ENCODE results near the gene UTP4. TPM values are rescaled to one million over a fixed set of nuclear protein-coding genes. Genes with fewer than 3 reads are reported as not detected.
A peak's percentile ranks its signal among the peaks of the same experiment; 100 is the strongest.
"Not testable (repeated sequence)": the region's sequence is repeated elsewhere in the genome, so short reads cannot be mapped to it uniquely, and the experiment has no call there.

Gene UTP4
- total RNA-seq, 2 donors from 2014 or later: 19.2 to 32.9 TPM

DNA sequence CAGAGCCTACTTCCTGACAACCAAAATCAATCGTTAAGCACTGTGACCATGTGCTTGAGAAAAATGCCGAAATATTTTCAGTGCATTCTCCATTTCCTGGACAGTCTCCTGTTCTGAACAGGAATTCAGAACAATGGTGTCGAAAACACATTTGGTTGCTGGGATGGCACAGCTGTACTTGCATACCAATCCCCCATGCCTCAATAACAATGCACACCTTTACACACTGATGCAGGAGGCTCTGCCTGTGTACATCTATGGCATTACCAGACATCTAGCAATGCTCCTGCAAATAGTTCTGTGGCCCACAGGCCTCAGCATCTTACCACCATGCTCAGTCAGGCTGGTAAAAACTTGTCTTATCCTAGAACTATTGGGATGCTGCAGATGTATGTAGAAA lies 6.2 kb upstream of the UTP4 start:
- Histone ChIP-seq H3K4me1 (peaks cover 3% of the 10 kb centered on the region), H3K27me3 (no peaks in the 10 kb centered on the region), H3K27ac (no peak overlapping the region), H3K9ac (ENCODE audit: low read depth in 2 of 2, low read length in 2 of 2) (no peak overlapping the region), H3K36me3 (no peaks in the 10 kb centered on the region), H3K9me3 (no peaks in the 10 kb centered on the region), H3K4me3 (no peak overlapping the region)
- no peak for TF ChIP-seq CTCF (IDR thresholded peaks at IDR 0.05)
- DNase-seq: no peak
- intact Hi-C loops (cut with DNase I): no loop called here

DNA sequence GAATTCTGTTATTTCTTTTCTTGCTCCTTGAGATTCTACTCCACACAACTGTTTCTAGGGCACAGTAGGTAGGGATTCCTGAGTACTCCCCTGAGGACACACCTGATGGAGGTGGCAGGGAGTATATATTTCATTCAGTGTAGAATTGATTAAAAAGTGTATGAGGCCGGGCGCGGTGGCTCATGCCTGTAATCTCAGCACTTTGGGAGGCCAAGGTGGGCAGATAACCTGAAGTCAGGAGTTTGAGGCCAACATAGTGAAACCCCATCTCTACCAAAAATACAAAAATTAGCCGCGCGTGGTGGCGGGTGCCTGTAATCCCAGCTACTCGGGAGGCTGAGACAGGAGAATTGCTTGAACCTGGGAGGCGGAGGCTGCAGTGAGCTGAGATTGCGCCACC lies 5.6 kb upstream of the UTP4 start:
- DNase-seq; H3K27me3 ChIP-seq; H3K9ac ChIP-seq (ENCODE audit: low read depth in 2 of 2, low read length in 2 of 2); intact Hi-C loops (cut with DNase I); H3K36me3 ChIP-seq; H3K4me3 ChIP-seq; H3K27ac ChIP-seq; H3K4me1 ChIP-seq; H3K9me3 ChIP-seq: not testable (repeated sequence)

DNA sequence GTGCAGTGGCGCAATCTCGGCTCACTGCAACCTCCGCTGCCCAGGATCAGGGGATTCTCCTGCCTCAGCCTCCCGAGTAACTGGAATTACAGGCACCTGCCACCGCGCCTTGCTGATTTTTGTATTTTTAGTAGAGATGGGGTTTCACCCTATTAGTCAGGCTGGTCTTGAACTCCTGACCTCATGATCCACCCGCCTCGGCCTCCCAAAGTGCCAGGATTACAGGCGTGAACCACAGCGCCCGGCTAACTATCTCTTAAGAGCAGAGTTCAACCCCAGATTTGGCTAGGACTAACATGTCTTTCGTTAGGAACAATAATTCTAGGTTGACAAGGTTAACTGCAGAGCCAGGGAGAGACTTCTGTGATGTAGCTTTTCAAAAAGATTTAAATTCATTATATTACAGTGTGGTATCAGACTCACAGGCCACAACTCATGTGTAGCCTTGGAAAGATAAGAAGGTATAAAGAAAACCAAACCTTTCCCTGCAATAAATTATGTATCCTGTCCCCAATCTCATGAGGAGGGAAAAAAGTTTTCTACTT lies 4.4 kb upstream of the UTP4 start:
- no peaks in the 10 kb centered on the region for H3K36me3 ChIP-seq
- no peak for TF ChIP-seq CTCF (IDR thresholded peaks at IDR 0.05)
- DNase-seq: no peak
- no peak overlapping the region for H3K27ac ChIP-seq
- intact Hi-C loops (cut with DNase I): no loop called here
- H3K4me1 ChIP-seq: peaks cover 3% of the 10 kb centered on the region
- no peaks in the 10 kb centered on the region for H3K9me3 ChIP-seq
- H3K9ac ChIP-seq (ENCODE audit: low read depth in 2 of 2, low read length in 2 of 2): no peak overlapping the region
- no peaks in the 10 kb centered on the region for H3K27me3 ChIP-seq
- no peak overlapping the region for H3K4me3 ChIP-seq

- intact Hi-C loops (cut with DNase I): no loop called here
- no peak overlapping the region for H3K27ac ChIP-seq
- no peak overlapping the region for H3K4me3 ChIP-seq
- H3K9me3 ChIP-seq: no peaks in the 10 kb centered on the region
- H3K9ac ChIP-seq (ENCODE audit: low read depth in 2 of 2, low read length in 2 of 2): no peak overlapping the region
- peaks cover 3% of the 10 kb centered on the region for H3K4me1 ChIP-seq
- no peaks in the 10 kb centered on the region for H3K36me3 ChIP-seq
- no peak for TF ChIP-seq CTCF (IDR thresholded peaks at IDR 0.05)
- DNase-seq: no peak
- H3K27me3 ChIP-seq: no peaks in the 10 kb centered on the region
Observed at GRCh38 chr16:69130461-69130860, 2.0 kb upstream of the UTP4 start.

DNA sequence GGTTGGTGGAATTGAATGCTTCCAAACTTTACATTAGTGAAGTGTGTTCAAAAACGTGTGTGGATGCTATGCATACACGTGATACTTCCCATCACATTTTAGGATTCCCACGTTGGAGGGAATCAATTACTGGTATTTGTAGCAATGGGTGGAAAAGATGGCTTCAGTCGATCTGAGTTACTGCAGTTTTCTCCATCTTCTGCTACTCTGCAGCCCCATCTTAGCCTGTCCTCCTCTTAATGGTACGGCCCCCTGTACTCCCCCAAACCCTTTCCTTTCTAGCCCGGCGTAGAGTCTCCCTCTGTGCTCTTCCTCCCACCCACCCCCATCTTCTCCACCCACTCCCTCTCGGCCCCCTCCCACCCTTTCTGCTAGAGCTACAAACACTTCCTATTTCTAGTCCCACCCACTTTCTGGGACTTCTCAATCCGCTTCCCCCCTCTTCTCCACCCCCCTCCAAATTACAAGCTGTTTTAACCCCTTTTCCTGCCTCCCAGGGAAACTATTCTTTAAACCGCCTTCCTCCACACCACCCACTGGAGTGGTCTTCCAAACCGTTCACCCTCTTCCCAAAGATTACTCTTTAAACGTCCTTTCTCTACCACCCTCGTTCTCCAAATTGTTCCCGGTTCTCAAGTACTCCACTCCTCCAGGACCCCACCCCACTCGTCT lies 1.1 kb upstream of the UTP4 start:
- no peak for TF ChIP-seq CTCF (IDR thresholded peaks at IDR 0.05)
- peak overlapping the region; percentile 85 for H3K4me3 ChIP-seq
- H3K36me3 ChIP-seq: no peaks in the 10 kb centered on the region
- intact Hi-C loops (cut with DNase I): no loop called here
- peak overlapping the region; percentile 93 to 96 for H3K9ac ChIP-seq (ENCODE audit: low read depth in 2 of 2, low read length in 2 of 2)
- H3K27ac ChIP-seq: peak overlapping the region; percentile 82
- DNase-seq: peak; percentile 28
- peaks cover 3% of the 10 kb centered on the region for H3K4me1 ChIP-seq
- no peaks in the 10 kb centered on the region for H3K27me3 ChIP-seq
- H3K9me3 ChIP-seq: no peaks in the 10 kb centered on the region

GRCh38 chr16:69131839-69132423 lies 518 bp upstream of the UTP4 start:
- peak overlapping the region; percentile 93 to 96 for H3K9ac ChIP-seq (ENCODE audit: low read depth in 2 of 2, low read length in 2 of 2)
- DNase-seq: peak; percentile 80
- intact Hi-C loops (cut with DNase I): no loop called here
- no peak for TF ChIP-seq CTCF (IDR thresholded peaks at IDR 0.05)
- no peaks in the 10 kb centered on the region for H3K36me3 ChIP-seq
- no peaks in the 10 kb centered on the region for H3K9me3 ChIP-seq
- peak overlapping the region; percentile 85 for H3K4me3 ChIP-seq
- no peaks in the 10 kb centered on the region for H3K27me3 ChIP-seq
- H3K27ac ChIP-seq: peak overlapping the region; percentile 82
- peaks cover 3% of the 10 kb centered on the region for H3K4me1 ChIP-seq
